HFFc6 (cell line): Measurements from ENCODE around the gene UGT3A2. TPM values are rescaled to one million over a fixed set of nuclear protein-coding genes. Genes with fewer than 3 reads are reported as not detected.

ENCODE experiments used
- DNase-seq: peaks from one replicate; pipeline ENCODE4 v3.0.0-alpha.2; 2018
- H3K27ac Mint-ChIP-seq: 2 replicates; pipeline ENCODE4 v1.8.0; 2020; ENCODE audit warnings: mild to moderate bottlenecking, mixed read lengths
- H3K27me3 Mint-ChIP-seq: 2 replicates; pipeline ENCODE4 v1.8.0; 2021; ENCODE audit warnings: mild to moderate bottlenecking, moderate library complexity, mixed read lengths; ENCODE audit not compliant: insufficient read depth
- H3K36me3 Mint-ChIP-seq: 2 replicates; pipeline ENCODE4 v1.8.0; 2021; ENCODE audit warnings: low read depth, mixed read lengths
- H3K4me1 Mint-ChIP-seq: 2 replicates; pipeline ENCODE4 v1.8.0; 2020; ENCODE audit warnings: low read depth, mixed read lengths
- H3K4me3 Mint-ChIP-seq: 2 replicates; pipeline ENCODE4 v1.8.0; 2020; ENCODE audit warnings: mild to moderate bottlenecking, moderate library complexity, mixed read lengths
- H3K9me3 Mint-ChIP-seq: 2 replicates; pipeline ENCODE4 v1.8.0; 2020; ENCODE audit warnings: mild to moderate bottlenecking, mixed read lengths
- total RNA-seq, 6 experiments: library from RNA; stranded (reverse); fragmentation: NEBNext Ultra II Directional; extraction: Animal tissue kit (Norgen Biotek cat#: 25700); gene quantifications; 2 replicates in 1 of 6; 3 replicates in 5 of 6; pipeline ENCODE4 v1.2.3, GENCODE V29; 2021
- TF ChIP-seq, protein P1 (sequence below): fragments of 200-600 bp; sonication (generic); IDR thresholded peaks from 2 replicates; pipeline ENCODE4 v1.5.0; 2021; ENCODE audit warnings: antibody characterized with exemption, mild to moderate bottlenecking

UGT3A2 gene
- total RNA-seq, 6 experiments from 2014 or later = not detected

DNA sequence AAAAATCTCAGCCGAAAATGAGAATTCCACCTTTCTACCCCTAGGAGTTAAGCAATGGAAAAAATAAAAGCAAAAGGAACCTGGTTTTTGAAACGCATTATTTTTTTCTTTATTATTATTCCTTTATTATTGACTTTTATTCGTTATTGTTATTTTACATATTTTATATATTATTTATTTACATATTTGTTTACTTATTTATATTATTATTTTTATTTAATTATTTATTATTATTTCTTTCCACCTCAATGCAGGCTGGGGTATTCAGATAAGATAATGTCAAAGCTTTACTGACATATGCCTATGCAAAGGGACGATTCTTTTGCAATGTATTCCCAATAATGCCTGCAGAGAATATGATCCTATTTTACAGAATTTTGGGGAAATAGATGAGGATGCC is 16.7 kb downstream of the UGT3A2 start:
- no peak overlapping the region for H3K4me3 Mint-ChIP-seq
- no peaks in the 10 kb centered on the region for H3K36me3 Mint-ChIP-seq
- peaks cover 23% of the 10 kb centered on the region for H3K27me3 Mint-ChIP-seq
- H3K27ac Mint-ChIP-seq = no peak overlapping the region
- H3K9me3 Mint-ChIP-seq = no peaks in the 10 kb centered on the region
- TF ChIP-seq, protein P1, sequence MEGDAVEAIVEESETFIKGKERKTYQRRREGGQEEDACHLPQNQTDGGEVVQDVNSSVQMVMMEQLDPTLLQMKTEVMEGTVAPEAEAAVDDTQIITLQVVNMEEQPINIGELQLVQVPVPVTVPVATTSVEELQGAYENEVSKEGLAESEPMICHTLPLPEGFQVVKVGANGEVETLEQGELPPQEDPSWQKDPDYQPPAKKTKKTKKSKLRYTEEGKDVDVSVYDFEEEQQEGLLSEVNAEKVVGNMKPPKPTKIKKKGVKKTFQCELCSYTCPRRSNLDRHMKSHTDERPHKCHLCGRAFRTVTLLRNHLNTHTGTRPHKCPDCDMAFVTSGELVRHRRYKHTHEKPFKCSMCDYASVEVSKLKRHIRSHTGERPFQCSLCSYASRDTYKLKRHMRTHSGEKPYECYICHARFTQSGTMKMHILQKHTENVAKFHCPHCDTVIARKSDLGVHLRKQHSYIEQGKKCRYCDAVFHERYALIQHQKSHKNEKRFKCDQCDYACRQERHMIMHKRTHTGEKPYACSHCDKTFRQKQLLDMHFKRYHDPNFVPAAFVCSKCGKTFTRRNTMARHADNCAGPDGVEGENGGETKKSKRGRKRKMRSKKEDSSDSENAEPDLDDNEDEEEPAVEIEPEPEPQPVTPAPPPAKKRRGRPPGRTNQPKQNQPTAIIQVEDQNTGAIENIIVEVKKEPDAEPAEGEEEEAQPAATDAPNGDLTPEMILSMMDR = no peak
- no peak for DNase-seq
- H3K4me1 Mint-ChIP-seq = peaks cover 7% of the 10 kb centered on the region; the same call in 1 of the 2 replicates

DNA sequence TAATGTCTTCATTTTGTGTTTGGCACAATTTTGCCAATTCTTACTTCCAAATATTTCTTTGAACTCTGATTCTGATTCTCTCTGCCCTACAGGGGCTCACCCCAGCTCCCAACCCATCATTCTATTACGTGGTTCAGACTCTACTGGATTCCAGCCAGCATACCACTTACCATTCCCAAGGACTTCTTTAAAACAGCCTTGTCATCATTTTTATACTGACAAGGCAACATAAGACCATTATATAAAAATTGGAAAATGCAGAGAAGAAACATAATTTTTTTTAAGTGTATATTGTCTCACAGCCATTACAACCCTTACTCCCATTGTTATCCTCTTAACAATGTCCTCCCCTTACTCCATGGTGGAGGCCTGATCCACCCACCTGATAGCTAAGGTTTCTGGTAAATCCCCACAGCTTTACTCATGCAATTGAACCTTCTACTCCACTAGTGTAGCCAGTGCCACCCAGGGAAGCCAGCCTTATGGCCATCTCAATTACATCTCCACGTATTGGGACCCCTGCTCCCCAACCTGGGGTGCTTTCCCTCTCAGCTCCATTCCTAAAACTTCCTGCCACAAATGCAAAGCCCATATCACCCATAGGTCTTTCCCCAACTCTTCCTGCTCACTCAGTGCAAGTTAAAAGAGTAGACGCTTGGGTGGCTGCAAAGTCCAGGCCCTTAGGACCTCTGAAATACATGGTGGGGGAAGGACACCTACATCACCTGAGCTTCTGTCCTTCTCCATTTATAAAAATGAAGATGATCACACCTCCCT is 19.1 kb downstream of the UGT3A2 start:
- no peaks in the 10 kb centered on the region for H3K36me3 Mint-ChIP-seq
- H3K27me3 Mint-ChIP-seq = peaks cover 20% of the 10 kb centered on the region
- H3K4me1 Mint-ChIP-seq = peaks cover 4% of the 10 kb centered on the region; the same call in 1 of the 2 replicates
- no peak overlapping the region for H3K27ac Mint-ChIP-seq
- no peaks in the 10 kb centered on the region for H3K9me3 Mint-ChIP-seq
- no peak overlapping the region for H3K4me3 Mint-ChIP-seq
- DNase-seq = no peak
- TF ChIP-seq, protein P1 = no peak

DNA sequence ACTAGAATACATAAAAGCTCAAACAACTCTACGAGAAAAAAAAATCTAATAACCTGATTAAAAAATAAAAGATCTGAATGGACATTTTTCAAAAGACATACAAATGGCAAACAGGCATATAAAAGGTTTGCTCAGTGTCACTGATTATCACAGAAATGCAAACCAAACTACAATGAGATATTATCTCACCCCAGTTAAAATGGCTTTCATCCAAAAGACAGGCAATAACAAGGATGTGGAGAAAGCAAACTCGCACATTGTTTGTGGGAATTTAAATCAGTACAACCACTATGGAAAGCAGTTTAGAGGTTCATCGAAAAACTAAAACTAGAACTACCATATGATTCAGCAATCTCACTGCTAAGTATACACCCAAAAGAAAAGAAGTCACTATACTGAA is 20.8 kb downstream of the UGT3A2 start:
- Mint-ChIP-seq H3K36me3 (no peaks in the 10 kb centered on the region), H3K4me1 (no peaks in the 10 kb centered on the region), H3K27me3 (peaks cover 19% of the 10 kb centered on the region), H3K27ac (no peak overlapping the region), H3K4me3 (no peak overlapping the region), H3K9me3 (no peaks in the 10 kb centered on the region)
- TF ChIP-seq, protein P1 = no peak
- no peak for DNase-seq

GRCh38 chr5:36041537-36041845 is 25.2 kb downstream of the UGT3A2 start:
- no peaks in the 10 kb centered on the region for H3K4me1 Mint-ChIP-seq

DNA sequence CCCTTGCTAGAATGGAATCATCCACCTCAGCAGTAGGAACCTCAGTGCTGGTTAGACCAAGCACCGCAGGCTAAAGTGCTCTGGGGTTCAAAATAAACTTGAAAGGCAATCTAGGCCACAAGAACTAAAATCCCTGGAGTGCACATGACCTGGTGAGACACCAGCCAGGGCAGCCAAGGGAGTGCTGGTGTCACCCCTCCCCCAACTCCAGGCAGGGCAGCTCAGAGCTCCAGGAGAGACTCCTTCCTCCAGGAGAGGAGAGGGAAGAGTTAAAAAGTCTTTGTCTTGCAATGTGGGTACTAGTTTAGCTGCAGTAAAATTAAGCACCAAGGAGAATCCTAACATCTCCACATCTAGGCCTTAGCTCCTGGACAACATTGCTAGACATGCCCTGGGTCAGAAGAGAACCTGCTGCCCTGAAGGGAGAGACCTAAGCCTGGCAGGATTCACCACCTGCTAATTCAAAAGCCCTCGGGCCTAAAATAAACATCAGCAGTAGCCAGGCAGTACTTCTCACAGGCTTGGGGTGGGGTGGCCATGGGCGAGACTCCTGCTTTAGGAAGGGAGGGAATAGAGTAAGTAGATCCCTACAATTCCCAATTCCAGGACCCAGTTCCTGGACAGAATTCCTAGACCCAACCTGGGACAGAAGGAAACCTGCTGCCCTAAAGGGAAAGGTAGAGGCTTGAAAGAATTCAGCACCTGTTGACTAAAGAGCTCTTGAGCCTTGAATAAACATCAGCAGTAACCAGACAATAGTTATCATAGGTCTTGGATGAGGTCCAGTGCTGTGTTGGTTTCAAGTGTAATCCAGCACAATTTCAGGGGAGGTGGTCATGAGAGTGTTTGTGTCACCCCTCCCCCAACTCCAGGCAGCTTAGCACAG is 25.8 kb downstream of the UGT3A2 start:
- H3K4me1 Mint-ChIP-seq = no peaks in the 10 kb centered on the region
- no peak overlapping the region for H3K4me3 Mint-ChIP-seq
- H3K36me3 Mint-ChIP-seq = no peaks in the 10 kb centered on the region
- peaks cover 19% of the 10 kb centered on the region for H3K27me3 Mint-ChIP-seq
- H3K27ac Mint-ChIP-seq = no peak overlapping the region
- no peaks in the 10 kb centered on the region for H3K9me3 Mint-ChIP-seq
- TF ChIP-seq, protein P1 = no peak
- DNase-seq = no peak

More at GRCh38 chr5:36041537-36041845, 25.2 kb downstream of the UGT3A2 start:
- H3K27ac Mint-ChIP-seq = no peak overlapping the region
- TF ChIP-seq, protein P1 = no peak
- peaks cover 23% of the 10 kb centered on the region for H3K27me3 Mint-ChIP-seq
- H3K9me3 Mint-ChIP-seq = no peaks in the 10 kb centered on the region
- no peak for DNase-seq
- H3K4me3 Mint-ChIP-seq = no peak overlapping the region
- H3K36me3 Mint-ChIP-seq = no peaks in the 10 kb centered on the region
